A549 (cell line): Measurements from ENCODE around the gene ABCA1. TPM values are rescaled to one million over a fixed set of nuclear protein-coding genes. Genes with fewer than 3 reads are reported as not detected.

ENCODE experiments used
- ATAC-seq, 2 experiments: fragments of 200-7000 bp in 1 of 2; fragments of >200 bp in 1 of 2; cut with Nextera tagmentation in 1 of 2; cut with Tn5 transposase in 1 of 2; 3 replicates each; pipeline versions ENCODE4 v1.8.0 to v1.9.1; 2018 to 2020; ENCODE audit warnings: mild to moderate bottlenecking in 1 of 2, moderate library complexity in 1 of 2
- CTCF ChIA-PET: fragments of 300-600 bp; sonication (Branson Sonifier 250); formaldehyde crosslinking; extraction: SDS; loops from one replicate; lab custom pipeline; 2021; ENCODE audit warnings: antibody characterized with exemption, inconsistent platforms; lab: Yijun Ruan, JAX
- POLR2A ChIA-PET: fragments of 350-600 bp; formaldehyde crosslinking; extraction: SDS; loops from one replicate; lab custom pipeline; 2021; ENCODE audit warnings: antibody characterized with exemption, inconsistent platforms; lab: Yijun Ruan, JAX
- DNase-seq, 2 experiments: peaks; one replicate each; pipeline versions ENCODE4 v3.0.0 to v3.0.0-alpha.2; 2011 to 2016; ENCODE audit warnings: low read depth in 1 of 2, low spot score in 1 of 2
- FAIRE-seq: peaks from 2 replicates; lab custom pipeline; 2011; peaks lifted over from hg19 to GRCh38; lab: Jason Lieb, UNC
- H3K27ac ChIP-seq, 2 experiments: fragments of >200 bp; sonication (Bioruptor Twin); formaldehyde crosslinking; 3 replicates each; pipeline ENCODE4 v1.5.1; 2016 to 2017
- H3K4me1 ChIP-seq: fragments of >200 bp; sonication (Bioruptor Twin); formaldehyde crosslinking; 3 replicates; pipeline ENCODE4 v1.6.1; 2016
- H3K4me2 ChIP-seq: fragments of >200 bp; sonication (Bioruptor Twin); formaldehyde crosslinking; 3 replicates; pipeline ENCODE4 v1.6.1; 2016
- H3K4me3 ChIP-seq: fragments of >200 bp; sonication (Bioruptor Twin); formaldehyde crosslinking; 3 replicates; pipeline ENCODE4 v1.5.1; 2016
- H3K9me3 ChIP-seq: fragments of >200 bp; sonication (Bioruptor Twin); formaldehyde crosslinking; 3 replicates; pipeline ENCODE4 v1.6.1; 2016
- CBX2 ChIP-seq: fragments of 200-600 bp; sonication (generic); IDR thresholded peaks from 2 replicates; pipeline ENCODE4 v1.6.1; 2016; ENCODE audit warnings: low read depth, mild to moderate bottlenecking, borderline replicate concordance
- CHD2 ChIP-seq: fragments of 150-350 bp; IDR thresholded peaks from 2 replicates; pipeline ENCODE4 v1.6.1; 2014; ENCODE audit warnings: low read length; ENCODE audit not compliant: partially characterized antibody
- EHMT2 ChIP-seq: fragments of 200-600 bp; sonication (generic); IDR thresholded peaks from 2 replicates; pipeline ENCODE4 v1.6.1; 2016; ENCODE audit warnings: antibody characterized with exemption, low read depth, mild to moderate bottlenecking, moderate library complexity
- FOSL2 ChIP-seq, 2 experiments: fragments of 450-650 bp in 1 of 2; fragments of >200 bp in 1 of 2; sonication (Bioruptor Twin) in 1 of 2; formaldehyde crosslinking; IDR thresholded peaks; 2 replicates each; pipeline versions ENCODE4 v1.5.0 to v1.6.1; 2016 to 2020; ENCODE audit warnings: mild to moderate bottlenecking in 1 of 2, moderate library complexity in 1 of 2
- GATA3 ChIP-seq: IDR thresholded peaks from 2 replicates; pipeline ENCODE4 v1.6.1; 2012; ENCODE audit warnings: borderline replicate concordance
- HEYL ChIP-seq: fragments of 250-450 bp; sonication (Bioruptor Pico); IDR thresholded peaks from 2 replicates; pipeline ENCODE4 v1.8.0; 2021; ENCODE audit warnings: mild to moderate bottlenecking, moderate library complexity
- HOXB5 ChIP-seq: fragments of 250-450 bp; sonication (Bioruptor Pico); IDR thresholded peaks from 2 replicates; pipeline ENCODE4 v1.5.0; 2020; ENCODE audit warnings: mild to moderate bottlenecking, moderate library complexity
- NR3C1 ChIP-seq: fragments of >200 bp; sonication (Bioruptor Twin); formaldehyde crosslinking; IDR thresholded peaks from 3 replicates; pipeline ENCODE4 v1.6.1; 2017
- POLR2AphosphoS2 ChIP-seq: conservative IDR thresholded peaks from 2 replicates; pipeline ENCODE4 v1.6.1; 2012; ENCODE audit warnings: low read length, improper control_type of control experiment, inconsistent platforms
- RCOR1 ChIP-seq: fragments of 150-350 bp; IDR thresholded peaks from 2 replicates; pipeline ENCODE4 v1.6.1; 2014; ENCODE audit warnings: antibody characterized with exemption, low read length, low read depth
- RFX5 ChIP-seq: fragments of 450-650 bp; IDR thresholded peaks from 2 replicates; pipeline ENCODE4 v1.7.1; 2014; ENCODE audit warnings: antibody characterized with exemption, mild to moderate bottlenecking, moderate library complexity
- SMC3 ChIP-seq: fragments of >200 bp; sonication (Bioruptor Twin); formaldehyde crosslinking; IDR thresholded peaks from 3 replicates; pipeline ENCODE4 v1.6.1; 2018; ENCODE audit warnings: inconsistent platforms
- ZFP36 ChIP-seq: fragments of 450-650 bp; IDR thresholded peaks from 2 replicates; pipeline ENCODE4 v1.6.1; 2014; ENCODE audit warnings: borderline replicate concordance; ENCODE audit not compliant: partially characterized antibody
- ZNF302 ChIP-seq: fragments of 250-450 bp; sonication (Bioruptor Pico); IDR thresholded peaks from 2 replicates; pipeline ENCODE4 v1.9.0; 2021; ENCODE audit warnings: inconsistent platforms, mild to moderate bottlenecking, moderate library complexity
- ZSCAN20 ChIP-seq: fragments of 250-450 bp; sonication (Bioruptor Pico); IDR thresholded peaks from 2 replicates; pipeline ENCODE4 v1.8.0; 2022; ENCODE audit warnings: mild to moderate bottlenecking, moderate library complexity
- WGBS: methylation state at CpG from one replicate; pipeline ENCODE4 v1.1.6; 2017; ENCODE audit errors: missing lambda C conversion rate; 5-methylcytosine and 5-hydroxymethylcytosine counted together
- polyA plus RNA-seq, 4 experiments: library from polyadenylated mRNA; depleted of rRNA in 3 of 4; stranded (reverse); fragments of >200 nt; fragmentation: RNase III in 1 of 4; extraction: RNeasy Plus Mini Kit Qiagen cat#74134 plus additional on column Dnase treatment in 1 of 4; gene quantifications; 2 replicates in 3 of 4; 3 replicates in 1 of 4; pipeline ENCODE4 v1.2.3, GENCODE V29; 2011 to 2017
- TF ChIP-seq, protein P1 (sequence below): fragments of >200 bp; sonication (Bioruptor Twin); formaldehyde crosslinking; IDR thresholded peaks from 3 replicates; pipeline ENCODE4 v1.6.1; 2016
- TF ChIP-seq, protein P2 (sequence below): fragments of 450-650 bp; IDR thresholded peaks from 2 replicates; pipeline ENCODE4 v1.6.1; 2014; ENCODE audit warnings: antibody characterized with exemption
- TF ChIP-seq, protein P3 (sequence below): fragments of 200-600 bp; sonication (generic); IDR thresholded peaks from 2 replicates; pipeline ENCODE4 v1.6.1; 2016; ENCODE audit warnings: antibody characterized with exemption, mild to moderate bottlenecking, moderate library complexity
- TF ChIP-seq, protein P4 (sequence below): IDR thresholded peaks from 2 replicates; pipeline ENCODE4 v1.6.1; 2012
- TF ChIP-seq, protein P5 (sequence below): fragments of >200 bp; sonication (Bioruptor Twin); formaldehyde crosslinking; IDR thresholded peaks from 3 replicates; pipeline ENCODE4 v1.5.1; 2016
- TF ChIP-seq, protein P6 (sequence below): fragments of 150-350 bp; IDR thresholded peaks from 2 replicates; pipeline ENCODE4 v1.6.1; 2014; ENCODE audit warnings: low read depth, mild to moderate bottlenecking, low read length

The ABCA1 gene
- polyA plus RNA-seq, 2 of the 4 experiments (the other 2 are of a cell fraction) = 3.6 to 12.0 TPM

DNA sequence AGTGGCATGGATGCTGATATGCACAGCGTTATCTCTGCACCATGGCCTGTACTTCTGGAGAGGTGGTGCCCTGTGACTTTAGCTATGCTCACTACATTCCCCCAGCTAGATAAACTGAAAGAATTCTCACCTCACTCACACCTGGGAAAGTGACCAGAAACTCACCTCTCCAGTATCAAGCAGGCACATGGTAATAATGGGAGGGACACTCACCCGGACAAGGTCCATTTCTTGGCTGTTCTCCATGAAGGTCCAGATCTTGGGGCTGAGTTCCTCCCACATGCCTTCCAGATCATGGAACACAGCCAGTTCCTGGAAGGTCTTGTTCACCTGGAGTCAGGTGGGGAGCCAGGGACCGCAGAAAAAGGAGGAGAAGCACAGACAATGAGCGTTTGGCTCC is 91.2 kb downstream of the ABCA1 start (continued):
- TF ChIP-seq ZNF302 (CRISPR knock-in tag) (no peak), RCOR1 (no peak)

DNA sequence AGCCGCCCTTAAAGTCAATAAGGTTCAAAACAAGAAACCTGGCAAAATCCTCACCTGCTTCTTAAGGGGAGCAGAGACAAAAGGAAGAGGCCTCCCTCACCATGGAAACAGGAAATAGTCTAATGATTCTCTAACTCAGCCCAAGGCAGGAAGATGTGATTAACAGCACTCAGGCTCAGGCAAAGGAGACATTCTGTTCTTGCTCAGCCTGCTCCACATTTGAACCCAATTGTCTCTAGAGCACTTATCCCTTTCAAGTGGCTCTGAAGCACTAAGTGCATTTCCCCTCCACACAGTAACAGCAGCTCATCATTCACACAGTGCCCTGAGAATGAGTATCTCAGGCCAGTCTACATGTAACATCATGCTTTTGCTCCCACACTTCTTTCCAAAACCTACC is 91.7 kb downstream of the ABCA1 start:
- POLR2A ChIA-PET = no interaction called here
- DNase-seq (no peak), ATAC-seq (no peak)
- no peak overlapping the region for H3K27ac ChIP-seq
- no peaks in the 10 kb centered on the region for H3K4me1 ChIP-seq
- CTCF ChIA-PET = no interaction called here
- WGBS = 82% methylated on average over 1 of the region's 1 CpG
- no peaks in the 10 kb centered on the region for H3K9me3 ChIP-seq
- H3K4me3 ChIP-seq = no peak overlapping the region
- TF ChIP-seq ZFP36 = no peak
- no peak for TF ChIP-seq RFX5
- no peak for TF ChIP-seq EHMT2
- no peak for TF ChIP-seq ZSCAN20
- no peak for TF ChIP-seq HEYL (CRISPR knock-in tag)
- no peak for TF ChIP-seq NR3C1
- TF ChIP-seq FOSL2 (IDR thresholded peaks at IDR 0.05) = no peak
- no peak for TF ChIP-seq FOSL2 (CRISPR knock-in tag; IDR thresholded peaks at IDR 0.05)
- TF ChIP-seq, protein P1, sequence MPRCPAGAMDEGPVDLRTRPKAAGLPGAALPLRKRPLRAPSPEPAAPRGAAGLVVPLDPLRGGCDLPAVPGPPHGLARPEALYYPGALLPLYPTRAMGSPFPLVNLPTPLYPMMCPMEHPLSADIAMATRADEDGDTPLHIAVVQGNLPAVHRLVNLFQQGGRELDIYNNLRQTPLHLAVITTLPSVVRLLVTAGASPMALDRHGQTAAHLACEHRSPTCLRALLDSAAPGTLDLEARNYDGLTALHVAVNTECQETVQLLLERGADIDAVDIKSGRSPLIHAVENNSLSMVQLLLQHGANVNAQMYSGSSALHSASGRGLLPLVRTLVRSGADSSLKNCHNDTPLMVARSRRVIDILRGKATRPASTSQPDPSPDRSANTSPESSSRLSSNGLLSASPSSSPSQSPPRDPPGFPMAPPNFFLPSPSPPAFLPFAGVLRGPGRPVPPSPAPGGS = no peak
- TF ChIP-seq POLR2AphosphoS2 = no peak
- no peak for TF ChIP-seq GATA3
- TF ChIP-seq, all 56 proteins: peak for 0
- H3K4me2 ChIP-seq = no peak overlapping the region
- no peak for FAIRE-seq

DNA sequence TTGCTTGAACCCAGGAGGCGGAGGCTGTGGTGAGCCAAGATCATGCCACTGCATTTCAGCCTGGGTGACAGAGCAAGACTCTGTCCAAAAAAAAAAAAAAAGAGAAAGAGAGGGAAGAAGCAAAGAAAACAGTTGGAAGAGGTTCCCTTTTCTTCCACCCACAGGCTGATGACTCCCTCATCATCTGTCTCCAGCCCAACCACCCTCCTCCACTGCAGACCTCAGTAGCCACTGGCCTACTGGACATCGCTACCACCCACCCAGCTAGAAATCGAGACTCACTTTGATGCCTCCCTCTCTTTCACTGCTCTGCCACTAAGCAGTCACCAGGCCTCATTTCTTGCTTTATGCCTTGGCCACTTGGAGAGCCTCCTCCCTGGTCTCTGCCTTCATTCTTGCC is 92.8 kb downstream of the ABCA1 start:
- Histone ChIP-seq H3K4me3 (no peak overlapping the region), H3K4me2 (no peak overlapping the region), H3K9me3 (no peaks in the 10 kb centered on the region), H3K4me1 (0 out of 3 replicates have a peak, but pooled peaks cover 5% of the 10 kb centered on the region), H3K27ac (no peak overlapping the region)
- no peak for FAIRE-seq
- 96% methylated on average over 3 of the region's 3 CpGs for WGBS
- POLR2A ChIA-PET = no interaction called here
- ATAC-seq = no peak
- TF ChIP-seq, protein P2, sequence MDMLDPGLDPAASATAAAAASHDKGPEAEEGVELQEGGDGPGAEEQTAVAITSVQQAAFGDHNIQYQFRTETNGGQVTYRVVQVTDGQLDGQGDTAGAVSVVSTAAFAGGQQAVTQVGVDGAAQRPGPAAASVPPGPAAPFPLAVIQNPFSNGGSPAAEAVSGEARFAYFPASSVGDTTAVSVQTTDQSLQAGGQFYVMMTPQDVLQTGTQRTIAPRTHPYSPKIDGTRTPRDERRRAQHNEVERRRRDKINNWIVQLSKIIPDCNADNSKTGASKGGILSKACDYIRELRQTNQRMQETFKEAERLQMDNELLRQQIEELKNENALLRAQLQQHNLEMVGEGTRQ = no peak
- no peak for TF ChIP-seq CHD2
- TF ChIP-seq RCOR1 = no peak
- TF ChIP-seq HOXB5 (CRISPR knock-in tag) = no peak
- TF ChIP-seq, protein P3, sequence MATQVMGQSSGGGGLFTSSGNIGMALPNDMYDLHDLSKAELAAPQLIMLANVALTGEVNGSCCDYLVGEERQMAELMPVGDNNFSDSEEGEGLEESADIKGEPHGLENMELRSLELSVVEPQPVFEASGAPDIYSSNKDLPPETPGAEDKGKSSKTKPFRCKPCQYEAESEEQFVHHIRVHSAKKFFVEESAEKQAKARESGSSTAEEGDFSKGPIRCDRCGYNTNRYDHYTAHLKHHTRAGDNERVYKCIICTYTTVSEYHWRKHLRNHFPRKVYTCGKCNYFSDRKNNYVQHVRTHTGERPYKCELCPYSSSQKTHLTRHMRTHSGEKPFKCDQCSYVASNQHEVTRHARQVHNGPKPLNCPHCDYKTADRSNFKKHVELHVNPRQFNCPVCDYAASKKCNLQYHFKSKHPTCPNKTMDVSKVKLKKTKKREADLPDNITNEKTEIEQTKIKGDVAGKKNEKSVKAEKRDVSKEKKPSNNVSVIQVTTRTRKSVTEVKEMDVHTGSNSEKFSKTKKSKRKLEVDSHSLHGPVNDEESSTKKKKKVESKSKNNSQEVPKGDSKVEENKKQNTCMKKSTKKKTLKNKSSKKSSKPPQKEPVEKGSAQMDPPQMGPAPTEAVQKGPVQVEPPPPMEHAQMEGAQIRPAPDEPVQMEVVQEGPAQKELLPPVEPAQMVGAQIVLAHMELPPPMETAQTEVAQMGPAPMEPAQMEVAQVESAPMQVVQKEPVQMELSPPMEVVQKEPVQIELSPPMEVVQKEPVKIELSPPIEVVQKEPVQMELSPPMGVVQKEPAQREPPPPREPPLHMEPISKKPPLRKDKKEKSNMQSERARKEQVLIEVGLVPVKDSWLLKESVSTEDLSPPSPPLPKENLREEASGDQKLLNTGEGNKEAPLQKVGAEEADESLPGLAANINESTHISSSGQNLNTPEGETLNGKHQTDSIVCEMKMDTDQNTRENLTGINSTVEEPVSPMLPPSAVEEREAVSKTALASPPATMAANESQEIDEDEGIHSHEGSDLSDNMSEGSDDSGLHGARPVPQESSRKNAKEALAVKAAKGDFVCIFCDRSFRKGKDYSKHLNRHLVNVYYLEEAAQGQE = no peak
- no peak for TF ChIP-seq CBX2
- TF ChIP-seq, protein P4, sequence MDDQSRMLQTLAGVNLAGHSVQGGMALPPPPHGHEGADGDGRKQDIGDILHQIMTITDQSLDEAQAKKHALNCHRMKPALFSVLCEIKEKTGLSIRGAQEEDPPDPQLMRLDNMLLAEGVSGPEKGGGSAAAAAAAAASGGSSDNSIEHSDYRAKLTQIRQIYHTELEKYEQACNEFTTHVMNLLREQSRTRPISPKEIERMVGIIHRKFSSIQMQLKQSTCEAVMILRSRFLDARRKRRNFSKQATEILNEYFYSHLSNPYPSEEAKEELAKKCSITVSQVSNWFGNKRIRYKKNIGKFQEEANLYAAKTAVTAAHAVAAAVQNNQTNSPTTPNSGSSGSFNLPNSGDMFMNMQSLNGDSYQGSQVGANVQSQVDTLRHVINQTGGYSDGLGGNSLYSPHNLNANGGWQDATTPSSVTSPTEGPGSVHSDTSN = no peak
- TF ChIP-seq SMC3 = no peak
- TF ChIP-seq, protein P5, sequence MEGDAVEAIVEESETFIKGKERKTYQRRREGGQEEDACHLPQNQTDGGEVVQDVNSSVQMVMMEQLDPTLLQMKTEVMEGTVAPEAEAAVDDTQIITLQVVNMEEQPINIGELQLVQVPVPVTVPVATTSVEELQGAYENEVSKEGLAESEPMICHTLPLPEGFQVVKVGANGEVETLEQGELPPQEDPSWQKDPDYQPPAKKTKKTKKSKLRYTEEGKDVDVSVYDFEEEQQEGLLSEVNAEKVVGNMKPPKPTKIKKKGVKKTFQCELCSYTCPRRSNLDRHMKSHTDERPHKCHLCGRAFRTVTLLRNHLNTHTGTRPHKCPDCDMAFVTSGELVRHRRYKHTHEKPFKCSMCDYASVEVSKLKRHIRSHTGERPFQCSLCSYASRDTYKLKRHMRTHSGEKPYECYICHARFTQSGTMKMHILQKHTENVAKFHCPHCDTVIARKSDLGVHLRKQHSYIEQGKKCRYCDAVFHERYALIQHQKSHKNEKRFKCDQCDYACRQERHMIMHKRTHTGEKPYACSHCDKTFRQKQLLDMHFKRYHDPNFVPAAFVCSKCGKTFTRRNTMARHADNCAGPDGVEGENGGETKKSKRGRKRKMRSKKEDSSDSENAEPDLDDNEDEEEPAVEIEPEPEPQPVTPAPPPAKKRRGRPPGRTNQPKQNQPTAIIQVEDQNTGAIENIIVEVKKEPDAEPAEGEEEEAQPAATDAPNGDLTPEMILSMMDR = no peak
- TF ChIP-seq, protein P6, sequence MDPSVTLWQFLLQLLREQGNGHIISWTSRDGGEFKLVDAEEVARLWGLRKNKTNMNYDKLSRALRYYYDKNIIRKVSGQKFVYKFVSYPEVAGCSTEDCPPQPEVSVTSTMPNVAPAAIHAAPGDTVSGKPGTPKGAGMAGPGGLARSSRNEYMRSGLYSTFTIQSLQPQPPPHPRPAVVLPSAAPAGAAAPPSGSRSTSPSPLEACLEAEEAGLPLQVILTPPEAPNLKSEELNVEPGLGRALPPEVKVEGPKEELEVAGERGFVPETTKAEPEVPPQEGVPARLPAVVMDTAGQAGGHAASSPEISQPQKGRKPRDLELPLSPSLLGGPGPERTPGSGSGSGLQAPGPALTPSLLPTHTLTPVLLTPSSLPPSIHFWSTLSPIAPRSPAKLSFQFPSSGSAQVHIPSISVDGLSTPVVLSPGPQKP = no peak
- CTCF ChIA-PET = interaction anchor here (0.8 to 1.1 kb wide), 2 partner anchors 28 to 429 kb away, joined by 3 read pairs; no protein-coding TSS in a partner anchor
- no peak for DNase-seq
